NCI-H146 treated with DMSO at 0.1 percent for 48 hours (cell line): ENCODE results near the gene NSD2.
"Not testable (repeated sequence)": the region's sequence is repeated elsewhere in the genome, so short reads cannot be mapped to it uniquely, and the experiment has no call there.

Experiments
- DNase-seq: peaks from one replicate; lab custom pipeline; 2025; ENCODE audit not compliant: unreplicated experiment; lab: John Stamatoyannopoulos, UW

NSD2 gene

GRCh38 chr4:1983053-1983845 is 112.1 kb downstream of the NSD2 start:
- no peak for DNase-seq

GRCh38 chr4:1983846-1984405 is 112.7 kb downstream of the NSD2 start:
- DNase-seq: no peak

GRCh38 chr4:1984406-1985191 is 113.4 kb downstream of the NSD2 start:
- DNase-seq: no peak

GRCh38 chr4:1985294-1985693 is 114.1 kb downstream of the NSD2 start:
- DNase-seq: no peak

- DNase-seq: no peak
Observed at GRCh38 chr4:1985780-1986577, 114.8 kb downstream of the NSD2 start.

GRCh38 chr4:1986578-1987210 is 115.5 kb downstream of the NSD2 start:
- no peak for DNase-seq

- no peak for DNase-seq
Observed at GRCh38 chr4:1987296-1987695, 116.1 kb downstream of the NSD2 start.

GRCh38 chr4:1987721-1988326 is 116.6 kb downstream of the NSD2 start:
- DNase-seq: no peak

- DNase-seq: no peak
Observed at GRCh38 chr4:1988327-1988724, 117.1 kb downstream of the NSD2 start.

- DNase-seq: no peak
Observed at GRCh38 chr4:1989533-1990347, 118.5 kb downstream of the NSD2 start.

- DNase-seq: no peak
Observed at GRCh38 chr4:1990348-1990645, 119.1 kb downstream of the NSD2 start.

GRCh38 chr4:1990676-1991075 is 119.5 kb downstream of the NSD2 start:
- DNase-seq: no peak

- DNase-seq: no peak
Observed at GRCh38 chr4:1991087-1991486, 119.9 kb downstream of the NSD2 start.

- no peak for DNase-seq
Observed at GRCh38 chr4:1991596-1992434, 120.6 kb downstream of the NSD2 start.

GRCh38 chr4:1992468-1993168 is 121.4 kb downstream of the NSD2 start:
- no peak for DNase-seq

- no peak for DNase-seq
Observed at GRCh38 chr4:1993169-1993516, 122.0 kb downstream of the NSD2 start.

GRCh38 chr4:1993718-1994516 is 122.7 kb downstream of the NSD2 start:
- not testable (repeated sequence) for DNase-seq
